ENCODE data around the gene COL11A2.

- TF ChIP-seq CTCF (IDR thresholded peaks at IDR 0.05; ENCODE audit: extremely low read depth in 1 of 2, insufficient read depth in 1 of 2, low read depth in 1 of 2, low read length in 2 of 2) (no peak), POLR2A (IDR thresholded peaks at IDR 0.05; ENCODE audit: low read depth, low read length) (no peak), POLR2AphosphoS5 (IDR thresholded peaks at IDR 0.05; ENCODE audit: insufficient read depth, low read depth, low read length) (no peak), MAX (IDR thresholded peaks at IDR 0.05; ENCODE audit: insufficient read depth, insufficient read length) (no peak), MYC (IDR thresholded peaks at IDR 0.05; ENCODE audit: low read depth, low read length) (no peak), JUN (IDR thresholded peaks at IDR 0.05; ENCODE audit: borderline replicate concordance, insufficient read depth, insufficient read length, low read depth) (no peak), EZH2 (IDR thresholded peaks at IDR 0.05; ENCODE audit: borderline replicate concordance, low read depth, low read length, severe bottlenecking) (no peak), FOS (IDR thresholded peaks at IDR 0.05; ENCODE audit: borderline replicate concordance, insufficient read depth, low read length) (no peak), GATA2 (IDR thresholded peaks at IDR 0.05; ENCODE audit: insufficient read depth, insufficient read length, low read depth, low read length) (no peak)
Measured at GRCh38 chr6:33209856-33210255, 17.6 kb upstream of the COL11A2 start.

All from endothelial cell of umbilical vein (primary cell).